Adrenal gland (tissue), 12 donors: Measurements from ENCODE around the gene ZDBF2. TPM values are rescaled to one million over a fixed set of nuclear protein-coding genes. Genes with fewer than 3 reads are reported as not detected.

ENCODE experiments used
- DNase-seq, 7 donors: peaks; one replicate each; pipeline ENCODE4 v3.0.0-alpha.2; 2019 to 2020
- H3K27ac ChIP-seq, 5 donors: fragments of 200-600 bp; sonication (generic) in 4 of 5; 1 replicate in 3 of 5; 2 replicates in 2 of 5; pipeline versions ENCODE4 v1.5.1 to v1.8.0; 2016 to 2020; ENCODE audit warnings: mild to moderate bottlenecking in 1 of 5
- H3K27me3 ChIP-seq: fragments of 200-600 bp; 2 replicates; pipeline ENCODE4 v1.8.0; 2021
- H3K36me3 ChIP-seq, 2 donors: fragments of 200-600 bp; replicated peaks in 1 of 2; 1 replicate in 1 of 2; 2 replicates in 1 of 2; pipeline versions ENCODE4 v1.5.1 to v1.8.0; 2018 to 2022
- H3K4me1 ChIP-seq, 2 donors: fragments of 200-600 bp; replicated peaks in 1 of 2; 1 replicate in 1 of 2; 2 replicates in 1 of 2; pipeline versions ENCODE4 v1.5.1 to v1.8.0; 2018 to 2021
- H3K4me3 ChIP-seq, 4 donors: fragments of 200-600 bp; sonication (generic) in 3 of 4; one replicate each; pipeline ENCODE4 v1.5.1; 2016 to 2018
- H3K9me3 ChIP-seq, 3 donors: fragments of 200-600 bp; sonication (generic) in 1 of 3; replicated peaks in 1 of 3; 1 replicate in 2 of 3; 2 replicates in 1 of 3; pipeline versions ENCODE4 v1.5.1 to v1.8.0; 2016 to 2021
- POLR2A ChIP-seq, 2 donors: fragments of 450-650 bp; IDR thresholded peaks; one replicate each; pipeline ENCODE4 v1.6.1; 2017; ENCODE audit warnings: antibody characterized with exemption in 2 of 2, mild to moderate bottlenecking in 2 of 2, moderate library complexity in 1 of 2
- WGBS, 4 donors: extraction: QIAGEN DNeasy Blood & Tissue Kit in 2 of 4; methylation state at CpG; one replicate each; pipeline versions ENCODE4 v1.1.5 to v1.1.7; 2013 to 2017; 5-methylcytosine and 5-hydroxymethylcytosine counted together
- intact Hi-C, 2 donors: fragments of 100-400 bp; cut with DNase I; formaldehyde crosslinking; loops; one replicate each; pipeline versions ENCODE4 v1.14.1 to v1.15.0; 2022 to 2023
- polyA plus RNA-seq, 3 donors: library from polyadenylated mRNA; stranded (reverse); fragments of 200-250 nt in 2 of 3; fragments of 350-450 nt in 1 of 3; fragmentation: Illumina TruSeq in 1 of 3; extraction: RNeasy Lipid Tissue Mini Kit (QIAGEN cat#74804) in 1 of 3; gene quantifications; one replicate each; pipeline ENCODE4 v1.2.3, GENCODE V29; 2013 to 2014
- total RNA-seq, 9 donors: library from RNA; depleted of rRNA in 4 of 9; stranded (reverse); fragments of >200 nt in 4 of 9; fragments of 120-200 nt in 1 of 9; fragmentation: NEBNext Ultra II Directional in 1 of 9; extraction: Animal tissue kit (Norgen Biotek cat#: 25700) in 1 of 9; gene quantifications; one replicate each; pipeline versions ENCODE4 v1.1.0 to v1.2.4, GENCODE V29; 2013 to 2023
- TF ChIP-seq, protein P1 (sequence below), 6 experiments: fragments of 450-650 bp in 4 of 6; fragments of 200-600 bp in 2 of 6; sonication (generic) in 1 of 6; IDR thresholded peaks; 1 replicate in 5 of 6; 2 replicates in 1 of 6; pipeline versions ENCODE4 v1.5.1 to v1.8.0; 2016 to 2021; ENCODE audit warnings: antibody characterized with exemption in 6 of 6, mild to moderate bottlenecking in 2 of 6, moderate library complexity in 1 of 6
- donor health status: healthy with polysubstance abuse.
- donor health status: Bipolar disorder and iron deficiency.
- donor health status: DM: yes; HTN: yes; CAD: no.
- donor health status: DM: no; HTN: no; CAD: no.
- donor health status: DM: no; HTN: no; CAD: no.
- donor health status: DM: yes; HTN: yes; CAD: no.

Gene ZDBF2
- total and polyA plus RNA-seq, 12 donors, result 2.3 to 33.6 (median 13.6) TPM

DNA sequence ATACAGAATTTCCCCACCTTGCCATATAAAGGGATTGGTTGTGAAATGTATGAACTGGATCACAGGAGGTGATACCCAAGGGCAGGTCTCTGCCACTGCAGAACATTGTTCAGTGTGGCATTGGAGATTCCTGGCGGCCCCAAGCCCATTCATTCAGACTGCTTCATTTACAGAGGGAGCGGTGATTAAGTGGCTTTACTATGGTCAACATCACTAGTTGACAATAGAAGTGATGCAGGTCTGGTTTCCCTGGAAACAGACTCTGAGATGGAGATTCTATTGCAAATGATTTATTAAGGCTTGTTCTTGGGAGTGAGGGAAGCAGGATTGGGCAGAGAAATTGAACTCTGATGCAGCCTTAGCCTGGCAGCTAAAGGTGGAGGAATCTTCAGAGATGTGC is 62.4 kb downstream of the ZDBF2 start:
- intact Hi-C loops, result no loop called here

GRCh38 chr2:206337956-206338355 is 63.5 kb downstream of the ZDBF2 start:
- no peak for DNase-seq
- Histone ChIP-seq H3K4me3 (no peak overlapping the region), H3K4me1 (no peaks in the 10 kb centered on the region), H3K36me3 (no peaks in the 10 kb centered on the region), H3K27ac (no peak overlapping the region), H3K9me3 (no peaks in the 10 kb centered on the region), H3K27me3 (no peaks in the 10 kb centered on the region)
- 71 to 79% (median 77%) methylated on average over 1 of the region's 1 CpG for WGBS, 4 donors
- TF ChIP-seq POLR2A (IDR thresholded peaks at IDR 0.05), result no peak
- TF ChIP-seq, protein P1, sequence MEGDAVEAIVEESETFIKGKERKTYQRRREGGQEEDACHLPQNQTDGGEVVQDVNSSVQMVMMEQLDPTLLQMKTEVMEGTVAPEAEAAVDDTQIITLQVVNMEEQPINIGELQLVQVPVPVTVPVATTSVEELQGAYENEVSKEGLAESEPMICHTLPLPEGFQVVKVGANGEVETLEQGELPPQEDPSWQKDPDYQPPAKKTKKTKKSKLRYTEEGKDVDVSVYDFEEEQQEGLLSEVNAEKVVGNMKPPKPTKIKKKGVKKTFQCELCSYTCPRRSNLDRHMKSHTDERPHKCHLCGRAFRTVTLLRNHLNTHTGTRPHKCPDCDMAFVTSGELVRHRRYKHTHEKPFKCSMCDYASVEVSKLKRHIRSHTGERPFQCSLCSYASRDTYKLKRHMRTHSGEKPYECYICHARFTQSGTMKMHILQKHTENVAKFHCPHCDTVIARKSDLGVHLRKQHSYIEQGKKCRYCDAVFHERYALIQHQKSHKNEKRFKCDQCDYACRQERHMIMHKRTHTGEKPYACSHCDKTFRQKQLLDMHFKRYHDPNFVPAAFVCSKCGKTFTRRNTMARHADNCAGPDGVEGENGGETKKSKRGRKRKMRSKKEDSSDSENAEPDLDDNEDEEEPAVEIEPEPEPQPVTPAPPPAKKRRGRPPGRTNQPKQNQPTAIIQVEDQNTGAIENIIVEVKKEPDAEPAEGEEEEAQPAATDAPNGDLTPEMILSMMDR (IDR thresholded peaks at IDR 0.05), result no peak
- intact Hi-C loops, result no loop called here

More for the DNA sequence above, 62.4 kb downstream of the ZDBF2 start:
- H3K4me3 ChIP-seq, result no peak overlapping the region
- no peaks in the 10 kb centered on the region for H3K27me3 ChIP-seq
- TF ChIP-seq, protein P1 (IDR thresholded peaks at IDR 0.05), result no peak
- no peak for TF ChIP-seq POLR2A (IDR thresholded peaks at IDR 0.05)
- no peak overlapping the region for H3K27ac ChIP-seq
- H3K9me3 ChIP-seq, result no peaks in the 10 kb centered on the region
- 92 to 94% (median 93%) methylated on average over 2 of the region's 2 CpGs for WGBS, 4 donors
- DNase-seq, result no peak
- no peaks in the 10 kb centered on the region for H3K36me3 ChIP-seq
- no peaks in the 10 kb centered on the region for H3K4me1 ChIP-seq

DNA sequence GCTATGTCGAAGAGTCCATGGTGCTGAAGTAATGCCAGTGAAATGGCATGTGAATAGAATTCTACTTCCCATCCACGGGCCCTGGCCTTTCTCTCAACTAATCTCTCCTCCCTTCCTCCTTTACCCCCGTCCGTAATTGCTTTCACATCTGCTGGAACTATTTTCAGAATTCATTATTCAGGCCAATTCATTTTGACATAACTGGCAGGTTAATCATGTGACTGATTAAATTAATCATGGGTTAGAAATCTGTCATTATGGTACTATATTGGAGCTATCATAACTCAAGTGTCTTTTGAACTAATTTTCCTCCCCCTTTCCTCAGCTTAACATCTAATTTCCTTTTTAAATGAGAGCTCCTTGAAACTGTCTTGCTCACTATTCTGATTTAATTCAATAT is 66.9 kb downstream of the ZDBF2 start:
- Histone ChIP-seq H3K36me3 (no peaks in the 10 kb centered on the region), H3K27me3 (no peaks in the 10 kb centered on the region), H3K9me3 (no peaks in the 10 kb centered on the region), H3K4me3 (no peak overlapping the region), H3K27ac (no peak overlapping the region), H3K4me1 (no peaks in the 10 kb centered on the region)
- 66 to 81% (median 75%) methylated on average over 4 of the region's 4 CpGs for WGBS, 4 donors
- no peak for DNase-seq
- TF ChIP-seq, protein P1 (IDR thresholded peaks at IDR 0.05), result no peak
- TF ChIP-seq POLR2A (IDR thresholded peaks at IDR 0.05), result no peak
- intact Hi-C loops, result no loop called here

DNA sequence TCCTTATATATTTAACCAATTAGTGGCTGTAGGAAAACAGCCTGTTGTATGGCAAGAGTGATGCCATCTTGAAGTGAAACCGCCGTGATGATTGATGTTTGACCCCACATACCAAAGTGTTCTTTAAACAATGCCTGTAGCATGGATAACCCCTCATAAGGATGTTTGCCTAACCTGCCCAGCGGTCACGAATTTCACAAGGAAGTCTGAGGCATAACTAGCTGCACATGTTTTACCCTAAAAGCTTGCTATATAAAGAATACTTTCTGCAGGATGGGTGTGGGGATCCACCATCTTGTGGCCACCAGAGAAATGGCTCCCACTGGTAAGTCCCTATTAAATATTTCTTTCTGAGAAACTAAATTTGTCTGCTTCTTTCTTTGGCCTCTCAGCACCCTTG is 68.7 kb downstream of the ZDBF2 start:
- Histone ChIP-seq H3K9me3 (no peaks in the 10 kb centered on the region), H3K27me3 (no peaks in the 10 kb centered on the region), H3K4me3 (no peak overlapping the region), H3K27ac (no peak overlapping the region), H3K36me3 (no peaks in the 10 kb centered on the region), H3K4me1 (no peaks in the 10 kb centered on the region)
- TF ChIP-seq, protein P1 (IDR thresholded peaks at IDR 0.05), result no peak
- DNase-seq, result no peak
- intact Hi-C loops, result no loop called here
- 77 to 84% (median 80%) methylated on average over 4 of the region's 4 CpGs for WGBS, 4 donors
